Muscle of arm (tissue), 12 donors: ENCODE results near the gene GUK1. TPM values are rescaled to one million over a fixed set of nuclear protein-coding genes. Genes with fewer than 3 reads are reported as not detected.

Source experiments
- DNase-seq: peaks from one replicate; pipeline ENCODE4 v3.0.0-alpha.2; 2013
- polyA plus RNA-seq, 12 donors: library from polyadenylated mRNA; unstranded; fragments of 120-200 nt; gene quantifications; one replicate each; pipeline ENCODE4 v1.2.1, GENCODE V29; 2013; ENCODE audit not compliant: insufficient read length in 12 of 12

The GUK1 gene
- polyA plus RNA-seq, 12 donors, result 96.9 to 181 (median 113) TPM; not detected in 1

GRCh38 chr1:228117335-228117734 is 22.7 kb upstream of the GUK1 start:
- no peak for DNase-seq

- DNase-seq, result no peak
These were observed 22.0 kb upstream of the GUK1 start for GRCh38 chr1:228118040-228118439.

GRCh38 chr1:228120351-228120750 is 19.7 kb upstream of the GUK1 start:
- DNase-seq, result no peak

GRCh38 chr1:228120857-228121489 is 19.1 kb upstream of the GUK1 start:
- DNase-seq, result no peak

- DNase-seq, result no peak
These were observed 17.1 kb upstream of the GUK1 start for GRCh38 chr1:228122921-228123441.

- DNase-seq, result no peak
These were observed 16.6 kb upstream of the GUK1 start for GRCh38 chr1:228123505-228123904.

GRCh38 chr1:228125185-228125584 is 14.9 kb upstream of the GUK1 start:
- no peak for DNase-seq

GRCh38 chr1:228131766-228132165 is 8.3 kb upstream of the GUK1 start:
- no peak for DNase-seq

- no peak for DNase-seq
These were observed 5.5 kb upstream of the GUK1 start for GRCh38 chr1:228134591-228134990.

GRCh38 chr1:228136901-228137300 is 3.2 kb upstream of the GUK1 start:
- no peak for DNase-seq

- DNase-seq, result no peak
These were observed 611 bp upstream of the GUK1 start for GRCh38 chr1:228139406-228139930.

- no peak for DNase-seq
These were observed 696 bp downstream of the GUK1 start for GRCh38 chr1:228140724-228141225.

- DNase-seq, result no peak
These were observed 1.4 kb downstream of the GUK1 start for GRCh38 chr1:228141226-228142044.

GRCh38 chr1:228142155-228142691 is 2.1 kb downstream of the GUK1 start:
- no peak for DNase-seq

GRCh38 chr1:228142701-228143136 is 2.6 kb downstream of the GUK1 start:
- no peak for DNase-seq

- DNase-seq, result no peak
These were observed 3.6 kb downstream of the GUK1 start for GRCh38 chr1:228143480-228144192.

GRCh38 chr1:228144193-228144992 is 4.3 kb downstream of the GUK1 start:
- DNase-seq, result no peak

GRCh38 chr1:228144993-228145343 is 4.9 kb downstream of the GUK1 start:
- DNase-seq, result no peak

- DNase-seq, result no peak
These were observed 5.7 kb downstream of the GUK1 start for GRCh38 chr1:228145463-228146416.
